ENCODE results near the gene NR2F6.

The NR2F6 gene

GRCh38 chr19:17237747-17238706 is 7.7 kb downstream of the NR2F6 start:
- no peak for DNase-seq (ENCODE audit: low read depth)

- DNase-seq (ENCODE audit: low read depth), result no peak
Observed at GRCh38 chr19:17236811-17237543, 8.7 kb downstream of the NR2F6 start.

- DNase-seq (ENCODE audit: low read depth), result no peak
Observed at GRCh38 chr19:17235971-17236777, 9.5 kb downstream of the NR2F6 start.

GRCh38 chr19:17235300-17235970 is 10.3 kb downstream of the NR2F6 start:
- peak; percentile 72 for DNase-seq (ENCODE audit: low read depth)

GRCh38 chr19:17234911-17235299 is 10.8 kb downstream of the NR2F6 start:
- peak; percentile 45 for DNase-seq (ENCODE audit: low read depth)

- DNase-seq (ENCODE audit: low read depth), result no peak
Observed at GRCh38 chr19:17232258-17232657, 13.5 kb downstream of the NR2F6 start.

GRCh38 chr19:17229890-17230289 is 15.8 kb downstream of the NR2F6 start:
- no peak for DNase-seq (ENCODE audit: low read depth)

GRCh38 chr19:17227798-17228367 is 17.8 kb downstream of the NR2F6 start:
- DNase-seq (ENCODE audit: low read depth), result no peak

- peak; percentile 95 for DNase-seq (ENCODE audit: low read depth)
Observed at GRCh38 chr19:17226002-17226933, 19.5 kb downstream of the NR2F6 start, which contains the start of gene OCEL1. Gene OCEL1 (plus strand): TSS chr19:17226226. CDS start chr19:17226248, 22 bp downstream.

GRCh38 chr19:17225053-17225452 is 20.7 kb downstream of the NR2F6 start:
- no peak for DNase-seq (ENCODE audit: low read depth)

GRCh38 chr19:17220207-17220758 is 25.4 kb downstream of the NR2F6 start:
- DNase-seq (ENCODE audit: low read depth), result no peak

GRCh38 chr19:17219286-17219685 is 26.4 kb downstream of the NR2F6 start:
- DNase-seq (ENCODE audit: low read depth), result no peak

GRCh38 chr19:17216058-17216670 is 29.6 kb downstream of the NR2F6 start:
- DNase-seq (ENCODE audit: low read depth), result no peak

GRCh38 chr19:17215127-17215971 is 30.4 kb downstream of the NR2F6 start, which contains the start of gene USE1:
Gene USE1 (plus strand): TSS chr19:17215357. CDS start chr19:17215406, 49 bp downstream.
- peak; percentile 80 for DNase-seq (ENCODE audit: low read depth)

- no peak for DNase-seq (ENCODE audit: low read depth)
Observed at GRCh38 chr19:17214508-17215126, 31.1 kb downstream of the NR2F6 start.

GRCh38 chr19:17213334-17213733 is 32.4 kb downstream of the NR2F6 start:
- no peak for DNase-seq (ENCODE audit: low read depth)

GRCh38 chr19:17211547-17212446 is 33.9 kb downstream of the NR2F6 start:
- no peak for DNase-seq (ENCODE audit: low read depth)
